WERI-Rb-1 (cell line): ENCODE results near the gene CELSR1.

Experiments used
- DNase-seq: peaks from one replicate; pipeline ENCODE4 v3.0.0-alpha.2; 2020
- H3K27ac ChIP-seq: fragments of 250-450 bp; sonication (Bioruptor Pico); 2 replicates; pipeline ENCODE4 v1.5.1; 2020; ENCODE audit warnings: mild to moderate bottlenecking, moderate library complexity
- H3K27me3 ChIP-seq: fragments of 250-450 bp; sonication (Bioruptor Pico); 2 replicates; pipeline ENCODE4 v1.5.1; 2021; ENCODE audit warnings: mild to moderate bottlenecking, low read depth, moderate library complexity; ENCODE audit not compliant: insufficient read depth, severe bottlenecking
- H3K36me3 ChIP-seq: fragments of 250-450 bp; sonication (Bioruptor Pico); 2 replicates; pipeline ENCODE4 v1.5.1; 2020; ENCODE audit warnings: mild to moderate bottlenecking, moderate library complexity
- H3K4me3 ChIP-seq: 2 replicates; pipeline ENCODE4 v1.5.1; 2011; ENCODE audit warnings: low read depth, mild to moderate bottlenecking, control low read depth, low read length
- H3K9me3 ChIP-seq: fragments of 250-450 bp; sonication (Bioruptor Pico); 2 replicates; pipeline ENCODE4 v1.5.1; 2021; ENCODE audit warnings: mild to moderate bottlenecking, moderate library complexity; ENCODE audit not compliant: severe bottlenecking
- CTCF ChIP-seq: IDR thresholded peaks from 2 replicates; pipeline ENCODE4 v1.5.1; 2011; ENCODE audit warnings: low read depth, mild to moderate bottlenecking, control low read depth, inconsistent platforms, low read length

The CELSR1 gene

GRCh38 chr22:46432164-46433068 lies 105.0 kb downstream of the CELSR1 start:
- Histone ChIP-seq H3K9me3 (no peaks in the 10 kb centered on the region), H3K4me3 (no peak overlapping the region), H3K36me3 (no peaks in the 10 kb centered on the region), H3K27me3 (no peaks in the 10 kb centered on the region), H3K27ac (no peak overlapping the region)
- TF ChIP-seq CTCF, result no peak
- no peak for DNase-seq

GRCh38 chr22:46430961-46431838 lies 106.2 kb downstream of the CELSR1 start:
- H3K36me3 ChIP-seq, result no peaks in the 10 kb centered on the region
- no peak overlapping the region; the same call in 1 of the 2 replicates for H3K27ac ChIP-seq
- peaks cover 2% of the 10 kb centered on the region for H3K9me3 ChIP-seq
- no peak overlapping the region for H3K4me3 ChIP-seq
- no peak for TF ChIP-seq CTCF
- peak; percentile 70 for DNase-seq
- H3K27me3 ChIP-seq, result no peaks in the 10 kb centered on the region

GRCh38 chr22:46429325-46429853 lies 108.0 kb downstream of the CELSR1 start:
- TF ChIP-seq CTCF, result no peak
- Histone ChIP-seq H3K27me3 (no peaks in the 10 kb centered on the region), H3K27ac (no peak overlapping the region), H3K4me3 (no peak overlapping the region), H3K9me3 (peaks cover 2% of the 10 kb centered on the region), H3K36me3 (no peaks in the 10 kb centered on the region)
- no peak for DNase-seq

GRCh38 chr22:46428602-46429324 lies 108.7 kb downstream of the CELSR1 start:
- Histone ChIP-seq H3K27ac (no peak overlapping the region), H3K9me3 (peaks cover 2% of the 10 kb centered on the region), H3K4me3 (no peak overlapping the region), H3K36me3 (no peaks in the 10 kb centered on the region), H3K27me3 (no peaks in the 10 kb centered on the region)
- no peak for TF ChIP-seq CTCF
- DNase-seq, result no peak

- no peak for DNase-seq
- H3K27me3 ChIP-seq, result no peaks in the 10 kb centered on the region
- no peak overlapping the region for H3K27ac ChIP-seq
- H3K9me3 ChIP-seq, result peaks cover 2% of the 10 kb centered on the region
- no peak for TF ChIP-seq CTCF
- no peak overlapping the region for H3K4me3 ChIP-seq
- H3K36me3 ChIP-seq, result no peaks in the 10 kb centered on the region
These were observed 109.2 kb downstream of the CELSR1 start for GRCh38 chr22:46428171-46428570.
